GM12878 (cell line): ENCODE results near the gene BAZ1B. TPM values are rescaled to one million over a fixed set of nuclear protein-coding genes. Genes with fewer than 3 reads are reported as not detected.

Source experiments
- ATAC-seq: fragments of 200-7000 bp; cut with Tn5 transposase; 3 replicates; pipeline ENCODE4 v1.9.1; 2020; ENCODE audit warnings: mild to moderate bottlenecking, moderate library complexity
- BruUV-seq: library from RNA; stranded (reverse); fragments of 400-500 nt; replicated peaks from 2 replicates; lab custom pipeline; 2021; lab: Mats Ljungman, UMichigan
- CTCF ChIA-PET: fragments of 300-600 bp; sonication (Branson Sonifier 250); formaldehyde crosslinking; extraction: SDS; loops from one replicate; lab custom pipeline; 2021; ENCODE audit warnings: inconsistent platforms; lab: Yijun Ruan, JAX
- POLR2A ChIA-PET: fragments of 350-600 bp; formaldehyde crosslinking; extraction: SDS; loops from one replicate; lab custom pipeline; 2021; ENCODE audit warnings: inconsistent platforms; lab: Charles Lee
- RAD21 ChIA-PET: fragments of 300-600 bp; sonication (Branson Sonifier 250); formaldehyde crosslinking; loops from one replicate; lab custom pipeline; 2023; ENCODE audit warnings: antibody characterized with exemption; ENCODE audit not compliant: unreplicated experiment; lab: Charles Lee
- SMC1A ChIA-PET: fragments of 300-600 bp; sonication (Branson Sonifier 250); formaldehyde crosslinking; loops from one replicate; lab custom pipeline; 2023; ENCODE audit not compliant: unreplicated experiment, uncharacterized antibody; lab: Charles Lee
- DNase-seq: peaks from one replicate; pipeline ENCODE4 v3.0.0-alpha.2; 2011; ENCODE audit warnings: low read depth, low spot score
- FAIRE-seq: peaks from 3 replicates; lab custom pipeline; 2011; peaks lifted over from hg19 to GRCh38; lab: Jason Lieb, UNC
- H2AFZ ChIP-seq: 2 replicates; pipeline ENCODE4 v1.6.0; 2011; ENCODE audit warnings: low read depth, low read length, control low read depth; ENCODE audit not compliant: control insufficient read depth
- H3K27ac ChIP-seq: 2 replicates; pipeline ENCODE4 v1.5.1; 2011; ENCODE audit warnings: control low read depth; ENCODE audit not compliant: control insufficient read depth, insufficient read depth
- H3K27me3 ChIP-seq, 2 experiments: replicated peaks in 1 of 2; 2 replicates each; pipeline versions ENCODE4 v1.6.0 to v1.6.1; 2011; ENCODE audit warnings: low read length in 1 of 2; ENCODE audit not compliant: control insufficient read depth in 2 of 2, insufficient read depth in 2 of 2
- H3K36me3 ChIP-seq, 2 experiments: 2 replicates each; pipeline ENCODE4 v1.5.1; 2011; ENCODE audit warnings: low read length in 1 of 2; ENCODE audit not compliant: control insufficient read depth in 2 of 2, insufficient read depth in 2 of 2
- H3K4me1 ChIP-seq: 2 replicates; pipeline ENCODE4 v1.6.1; 2011; ENCODE audit warnings: mild to moderate bottlenecking, low read length, moderate library complexity, mixed read lengths; ENCODE audit not compliant: control insufficient read depth, insufficient read depth
- H3K4me2 ChIP-seq: 2 replicates; pipeline ENCODE4 v1.6.0; 2011; ENCODE audit warnings: control low read depth; ENCODE audit not compliant: control insufficient read depth, insufficient read depth
- H3K4me3 ChIP-seq: fragments of 200-600 bp; sonication (generic); 2 replicates; pipeline ENCODE4 v1.5.1; 2016
- H3K79me2 ChIP-seq: 2 replicates; pipeline ENCODE4 v1.6.0; 2011; ENCODE audit warnings: low read length; ENCODE audit not compliant: control insufficient read depth, insufficient read depth
- H3K9ac ChIP-seq: 2 replicates; pipeline ENCODE4 v1.8.0; 2011; ENCODE audit warnings: low read length, control low read depth, mixed read lengths; ENCODE audit not compliant: control insufficient read depth, insufficient read depth
- H3K9me3 ChIP-seq: replicated peaks from 3 replicates; pipeline ENCODE4 v1.5.1; 2011; ENCODE audit warnings: mild to moderate bottlenecking, low read length; ENCODE audit not compliant: control insufficient read depth, insufficient read depth
- H4K20me1 ChIP-seq: 2 replicates; pipeline ENCODE4 v1.6.0; 2011; ENCODE audit not compliant: control insufficient read depth, insufficient read depth
- FOXM1 ChIP-seq: IDR thresholded peaks from 2 replicates; pipeline ENCODE4 v1.6.1; 2012; ENCODE audit warnings: low read depth, mild to moderate bottlenecking, inconsistent platforms, low read length, moderate library complexity
- GATAD2B ChIP-seq: fragments of 450-650 bp; conservative IDR thresholded peaks from 2 replicates; pipeline ENCODE4 v1.6.1; 2017; ENCODE audit warnings: low read depth, mild to moderate bottlenecking, moderate library complexity
- MTA3 ChIP-seq: IDR thresholded peaks from 2 replicates; pipeline ENCODE4 v1.6.1; 2012; ENCODE audit warnings: low read length, inconsistent platforms, borderline replicate concordance
- NR2F1 ChIP-seq: fragments of 450-650 bp; conservative IDR thresholded peaks from 2 replicates; pipeline ENCODE4 v1.6.1; 2017; ENCODE audit warnings: mild to moderate bottlenecking
- PML ChIP-seq: IDR thresholded peaks from 2 replicates; pipeline ENCODE4 v1.6.1; 2012; ENCODE audit warnings: low read length, inconsistent platforms
- RCOR1 ChIP-seq: conservative IDR thresholded peaks from 2 replicates; pipeline ENCODE4 v1.6.1; 2012; ENCODE audit warnings: low read depth, low read length, improper control_type of control experiment
- SIN3A ChIP-seq: IDR thresholded peaks from 2 replicates; pipeline ENCODE4 v1.6.1; 2012; ENCODE audit warnings: low read depth, low read length, improper control_type of control experiment
- SUZ12 ChIP-seq: fragments of 200-600 bp; sonication (generic); IDR thresholded peaks from one replicate; pipeline ENCODE4 v1.6.1; 2018; ENCODE audit warnings: antibody characterized with exemption, mild to moderate bottlenecking; ENCODE audit not compliant: unreplicated experiment
- ZNF24 ChIP-seq: fragments of 450-650 bp; IDR thresholded peaks from 2 replicates; pipeline ENCODE4 v1.6.1; 2017; ENCODE audit warnings: antibody characterized with exemption, mild to moderate bottlenecking
- WGBS: methylation state at CpG from one replicate; pipeline ENCODE4 v1.1.6; 2016; ENCODE audit warnings: low lambda C conversion rate; ENCODE audit not compliant: insufficient replicate concordance, insufficient coverage; ENCODE audit errors: missing lambda C conversion rate; 5-methylcytosine and 5-hydroxymethylcytosine counted together
- in situ Hi-C: fragments of 300-500 bp; cut with MboI; formaldehyde crosslinking; loops from 9 replicates; pipeline ENCODE4 v1.14.3; 2018; ENCODE audit warnings: mixed read lengths
- intact Hi-C: fragments of 100-400 bp; cut with micrococcal nuclease; formaldehyde crosslinking; loops from one replicate; pipeline ENCODE4 v1.14.2; 2022; ENCODE audit not compliant: unreplicated experiment
- polyA plus RNA-seq, 11 experiments: library from polyadenylated mRNA; depleted of rRNA in 4 of 11; unstranded in 6 of 11; stranded (reverse) in 5 of 11; fragments of >200 nt; fragmentation: Nextera tagmentation in 4 of 11; fragmentation: Illumina TruSeq in 1 of 11; extraction: Ambion mirVana in 4 of 11; extraction: Trizol in 1 of 11; gene quantifications; 1 replicate in 1 of 11; 2 replicates in 10 of 11; pipeline versions ENCODE4 v1.2.1 to v1.2.3, GENCODE V29; 2011 to 2016; ENCODE audit warnings: inconsistent platforms in 2 of 11, missing spikeins in 2 of 11, low read depth in 1 of 11
- total RNA-seq, 4 experiments: library from RNA; depleted of rRNA in 3 of 4; stranded (reverse); fragments of >200 nt in 3 of 4; fragmentation: Illumina TruSeq in 1 of 4; extraction: Trizol in 1 of 4; gene quantifications; 2 replicates each; pipeline versions ENCODE4 v1.2.1 to v1.2.3, GENCODE V29; 2013 to 2021
- TF ChIP-seq, protein P1 (sequence below): IDR thresholded peaks from 2 replicates; pipeline ENCODE4 v1.6.1; 2011; ENCODE audit warnings: borderline replicate concordance, low read depth, mild to moderate bottlenecking, moderate library complexity, mixed read lengths, low read length; ENCODE audit not compliant: insufficient read depth; ENCODE audit errors: extremely low read length
- TF ChIP-seq, protein P2 (sequence below): fragments of 450-650 bp; formaldehyde crosslinking; IDR thresholded peaks from 2 replicates; pipeline ENCODE4 v1.4.0; 2020; ENCODE audit warnings: mild to moderate bottlenecking, moderate library complexity
- TF ChIP-seq, protein P3 (sequence below): fragments of 450-650 bp; formaldehyde crosslinking; IDR thresholded peaks from 2 replicates; pipeline ENCODE4 v1.4.0; 2022; ENCODE audit warnings: mild to moderate bottlenecking, moderate library complexity

Gene BAZ1B
- total and polyA plus RNA-seq, 10 of the 15 experiments (the other 5 are each of a cell fraction or from before 2014, with no cell fraction given) = 14.0 to 77.4 (median 36.2) TPM

DNA sequence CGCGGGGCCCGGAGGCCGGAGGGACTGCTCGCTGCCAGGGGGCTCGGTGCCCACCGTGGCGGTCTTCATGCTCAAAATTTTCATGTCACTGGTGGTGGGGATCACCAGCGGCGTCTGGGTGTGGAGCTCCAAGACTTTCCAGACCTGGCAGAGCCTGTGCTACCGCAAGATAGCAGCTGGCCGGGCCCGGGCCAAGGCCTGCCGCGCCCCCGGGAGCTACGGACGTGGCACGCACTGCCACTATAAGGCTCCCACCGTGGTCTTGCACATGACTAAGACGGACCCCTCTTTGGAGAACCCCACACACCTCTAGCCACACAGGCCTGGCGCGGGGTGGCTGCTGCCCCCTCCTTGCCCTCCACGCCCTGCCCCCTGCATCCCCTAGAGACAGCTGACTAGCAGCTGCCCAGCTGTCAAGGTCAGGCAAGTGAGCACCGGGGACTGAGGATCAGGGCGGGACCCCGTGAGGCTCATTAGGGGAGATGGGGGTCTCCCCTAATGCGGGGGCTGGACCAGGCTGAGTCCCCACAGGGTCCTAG, 86.6 kb downstream of the BAZ1B start:
- CTCF ChIA-PET = interaction anchor here (1.7 kb wide), 1 partner anchor 16 kb away, joined by 5 read pairs; no protein-coding TSS in a partner anchor
- no TSS peak for BruUV-seq
- TF ChIP-seq, protein P1, sequence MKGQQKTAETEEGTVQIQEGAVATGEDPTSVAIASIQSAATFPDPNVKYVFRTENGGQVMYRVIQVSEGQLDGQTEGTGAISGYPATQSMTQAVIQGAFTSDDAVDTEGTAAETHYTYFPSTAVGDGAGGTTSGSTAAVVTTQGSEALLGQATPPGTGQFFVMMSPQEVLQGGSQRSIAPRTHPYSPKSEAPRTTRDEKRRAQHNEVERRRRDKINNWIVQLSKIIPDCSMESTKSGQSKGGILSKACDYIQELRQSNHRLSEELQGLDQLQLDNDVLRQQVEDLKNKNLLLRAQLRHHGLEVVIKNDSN = no peak
- no peak for TF ChIP-seq ZNF24
- TF ChIP-seq PML = no peak
- TF ChIP-seq FOXM1 = no peak
- TF ChIP-seq GATAD2B = no peak
- no peak for TF ChIP-seq RCOR1
- TF ChIP-seq, protein P2, sequence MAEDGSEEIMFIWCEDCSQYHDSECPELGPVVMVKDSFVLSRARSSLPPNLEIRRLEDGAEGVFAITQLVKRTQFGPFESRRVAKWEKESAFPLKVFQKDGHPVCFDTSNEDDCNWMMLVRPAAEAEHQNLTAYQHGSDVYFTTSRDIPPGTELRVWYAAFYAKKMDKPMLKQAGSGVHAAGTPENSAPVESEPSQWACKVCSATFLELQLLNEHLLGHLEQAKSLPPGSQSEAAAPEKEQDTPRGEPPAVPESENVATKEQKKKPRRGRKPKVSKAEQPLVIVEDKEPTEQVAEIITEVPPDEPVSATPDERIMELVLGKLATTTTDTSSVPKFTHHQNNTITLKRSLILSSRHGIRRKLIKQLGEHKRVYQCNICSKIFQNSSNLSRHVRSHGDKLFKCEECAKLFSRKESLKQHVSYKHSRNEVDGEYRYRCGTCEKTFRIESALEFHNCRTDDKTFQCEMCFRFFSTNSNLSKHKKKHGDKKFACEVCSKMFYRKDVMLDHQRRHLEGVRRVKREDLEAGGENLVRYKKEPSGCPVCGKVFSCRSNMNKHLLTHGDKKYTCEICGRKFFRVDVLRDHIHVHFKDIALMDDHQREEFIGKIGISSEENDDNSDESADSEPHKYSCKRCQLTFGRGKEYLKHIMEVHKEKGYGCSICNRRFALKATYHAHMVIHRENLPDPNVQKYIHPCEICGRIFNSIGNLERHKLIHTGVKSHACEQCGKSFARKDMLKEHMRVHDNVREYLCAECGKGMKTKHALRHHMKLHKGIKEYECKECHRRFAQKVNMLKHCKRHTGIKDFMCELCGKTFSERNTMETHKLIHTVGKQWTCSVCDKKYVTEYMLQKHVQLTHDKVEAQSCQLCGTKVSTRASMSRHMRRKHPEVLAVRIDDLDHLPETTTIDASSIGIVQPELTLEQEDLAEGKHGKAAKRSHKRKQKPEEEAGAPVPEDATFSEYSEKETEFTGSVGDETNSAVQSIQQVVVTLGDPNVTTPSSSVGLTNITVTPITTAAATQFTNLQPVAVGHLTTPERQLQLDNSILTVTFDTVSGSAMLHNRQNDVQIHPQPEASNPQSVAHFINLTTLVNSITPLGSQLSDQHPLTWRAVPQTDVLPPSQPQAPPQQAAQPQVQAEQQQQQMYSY (CRISPR knock-in tag) = no peak
- TF ChIP-seq SIN3A = no peak
- TF ChIP-seq, protein P3, sequence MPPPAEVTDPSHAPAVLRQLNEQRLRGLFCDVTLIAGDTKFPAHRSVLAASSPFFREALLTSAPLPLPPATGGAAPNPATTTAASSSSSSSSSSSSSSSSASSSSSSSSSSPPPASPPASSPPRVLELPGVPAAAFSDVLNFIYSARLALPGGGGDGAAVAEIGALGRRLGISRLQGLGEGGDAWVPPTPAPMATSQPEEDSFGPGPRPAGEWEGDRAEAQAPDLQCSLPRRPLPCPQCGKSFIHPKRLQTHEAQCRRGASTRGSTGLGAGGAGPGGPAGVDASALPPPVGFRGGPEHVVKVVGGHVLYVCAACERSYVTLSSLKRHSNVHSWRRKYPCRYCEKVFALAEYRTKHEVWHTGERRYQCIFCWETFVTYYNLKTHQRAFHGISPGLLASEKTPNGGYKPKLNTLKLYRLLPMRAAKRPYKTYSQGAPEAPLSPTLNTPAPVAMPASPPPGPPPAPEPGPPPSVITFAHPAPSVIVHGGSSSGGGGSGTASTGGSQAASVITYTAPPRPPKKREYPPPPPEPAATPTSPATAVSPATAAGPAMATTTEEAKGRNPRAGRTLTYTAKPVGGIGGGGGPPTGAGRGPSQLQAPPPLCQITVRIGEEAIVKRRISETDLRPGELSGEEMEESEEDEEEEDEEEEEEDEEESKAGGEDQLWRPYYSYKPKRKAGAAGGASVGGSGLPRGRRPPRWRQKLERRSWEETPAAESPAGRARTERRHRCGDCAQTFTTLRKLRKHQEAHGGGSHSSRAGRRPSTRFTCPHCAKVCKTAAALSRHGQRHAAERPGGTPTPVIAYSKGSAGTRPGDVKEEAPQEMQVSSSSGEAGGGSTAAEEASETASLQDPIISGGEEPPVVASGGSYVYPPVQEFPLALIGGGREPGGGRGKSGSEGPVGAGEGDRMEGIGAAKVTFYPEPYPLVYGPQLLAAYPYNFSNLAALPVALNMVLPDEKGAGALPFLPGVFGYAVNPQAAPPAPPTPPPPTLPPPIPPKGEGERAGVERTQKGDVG (CRISPR knock-in tag) = no peak
- no peak for TF ChIP-seq MTA3
- TF ChIP-seq SUZ12 = no peak
- no peak for TF ChIP-seq NR2F1

More for the DNA sequence above, 86.6 kb downstream of the BAZ1B start:
- Histone ChIP-seq H4K20me1 (no peaks in the 10 kb centered on the region), H2AFZ (no peak overlapping the region), H3K9me3 (no peaks in the 10 kb centered on the region), H3K79me2 (no peaks in the 10 kb centered on the region), H3K27ac (no peak overlapping the region), H3K36me3 (peaks cover 1 to 3% of the 10 kb centered on the region in 2 experiments; a peak in 2 of 4 replicates), H3K4me1 (no peaks in the 10 kb centered on the region), H3K27me3 (no peaks in the 10 kb centered on the region), H3K4me2 (no peak overlapping the region), H3K4me3 (no peak overlapping the region), H3K9ac (no peak overlapping the region)
- in situ Hi-C loops = no loop called here
- ChIA-PET POLR2A (interaction anchor here (1.2 kb wide), 1 partner anchor 12 kb away, joined by 4 read pairs; no protein-coding TSS in a partner anchor), RAD21 (no interaction called here), SMC1A (no interaction called here)
- WGBS = 79% methylated on average over 22 of the region's 28 CpGs
- DNase-seq = no peak
- intact Hi-C loops = no loop called here
- no peak for ATAC-seq
- FAIRE-seq = no peak
